Spinal cord (tissue), 10 donors: Measurements from ENCODE around the gene TIGIT. TPM values are rescaled to one million over a fixed set of nuclear protein-coding genes. Genes with fewer than 3 reads are reported as not detected.

Experiments used
- DNase-seq, 6 donors: peaks; one replicate each; pipeline versions ENCODE4 v3.0.0 to v3.0.0-alpha.2; 2013 to 2015; ENCODE audit warnings: low spot score in 6 of 6, low read depth in 4 of 6
- H3K27ac ChIP-seq: one replicate; pipeline ENCODE4 v1.5.1; 2013; ENCODE audit warnings: low read depth, low read length, control low read depth
- H3K27me3 ChIP-seq: one replicate; pipeline ENCODE4 v1.6.1; 2013; ENCODE audit warnings: low read length; ENCODE audit not compliant: control insufficient read depth, insufficient read depth
- H3K36me3 ChIP-seq: one replicate; pipeline ENCODE4 v1.6.1; 2013; ENCODE audit warnings: low read length; ENCODE audit not compliant: control insufficient read depth, insufficient read depth
- H3K4me1 ChIP-seq: one replicate; pipeline ENCODE4 v1.6.1; 2013; ENCODE audit warnings: low read length; ENCODE audit not compliant: control insufficient read depth, insufficient read depth
- H3K4me3 ChIP-seq: one replicate; pipeline ENCODE4 v1.5.1; 2013; ENCODE audit warnings: low read depth, low read length, control low read depth
- H3K9me3 ChIP-seq: one replicate; pipeline ENCODE4 v1.6.1; 2013; ENCODE audit warnings: low read length; ENCODE audit not compliant: control insufficient read depth, insufficient read depth
- WGBS: methylation state at CpG from one replicate; pipeline ENCODE4 v1.1.5; 2013; ENCODE audit warnings: missing lambda C conversion rate; ENCODE audit not compliant: insufficient coverage; 5-methylcytosine and 5-hydroxymethylcytosine counted together
- polyA plus RNA-seq, 2 donors: library from polyadenylated mRNA; unstranded; fragments of 120-200 nt; gene quantifications; one replicate each; pipeline ENCODE4 v1.2.1, GENCODE V29; 2013; ENCODE audit not compliant: insufficient read length in 2 of 2
- total RNA-seq, 2 donors: library from RNA; depleted of rRNA in 1 of 2; stranded (reverse); fragments of 120-200 nt in 1 of 2; fragments of >200 nt in 1 of 2; gene quantifications; one replicate each; pipeline versions ENCODE4 v1.2.3 to v1.2.4, GENCODE V29; 2013 to 2014
- donor health status: healthy.

Gene TIGIT
- total and polyA plus RNA-seq, 4 donors: 0.10 to 0.17 (median 0.15) TPM; not detected in 1

- H3K4me1 ChIP-seq: no peaks in the 10 kb centered on the region
- no peak overlapping the region for H3K4me3 ChIP-seq
- WGBS: no CpG with 5 or more reads among the region's 3 CpGs
- H3K27ac ChIP-seq: no peak overlapping the region
- H3K9me3 ChIP-seq: no peaks in the 10 kb centered on the region
- no peaks in the 10 kb centered on the region for H3K27me3 ChIP-seq
- peaks cover 4% of the 10 kb centered on the region for H3K36me3 ChIP-seq
- no peak for DNase-seq
Observed at GRCh38 chr3:114328345-114328744, 34.5 kb downstream of the TIGIT start.

DNA sequence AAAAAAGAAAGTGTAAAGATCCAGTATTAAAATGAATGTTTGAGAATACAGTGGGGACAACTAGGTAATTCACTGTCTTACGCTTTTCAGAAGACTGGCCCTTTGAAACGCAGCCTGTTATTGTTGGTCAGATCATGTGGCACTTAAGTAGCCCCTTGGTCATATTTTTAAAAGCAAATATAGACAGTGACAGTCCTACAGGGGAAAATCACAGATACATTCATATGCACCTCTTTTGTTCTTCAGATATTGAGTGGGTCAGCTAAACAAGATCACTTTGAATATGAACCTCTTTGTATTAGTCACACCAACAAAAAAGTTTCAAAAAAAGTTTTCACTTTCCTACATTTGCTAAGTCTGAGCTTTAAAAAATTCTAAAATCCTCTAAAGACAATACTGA is 36.0 kb downstream of the TIGIT start:
- Histone ChIP-seq H3K36me3 (peaks cover 4% of the 10 kb centered on the region), H3K4me3 (no peak overlapping the region), H3K4me1 (peaks cover 3% of the 10 kb centered on the region), H3K27ac (no peak overlapping the region), H3K27me3 (no peaks in the 10 kb centered on the region), H3K9me3 (no peaks in the 10 kb centered on the region)
- no peak for DNase-seq
- no CpG with 5 or more reads among the region's 2 CpGs for WGBS

DNA sequence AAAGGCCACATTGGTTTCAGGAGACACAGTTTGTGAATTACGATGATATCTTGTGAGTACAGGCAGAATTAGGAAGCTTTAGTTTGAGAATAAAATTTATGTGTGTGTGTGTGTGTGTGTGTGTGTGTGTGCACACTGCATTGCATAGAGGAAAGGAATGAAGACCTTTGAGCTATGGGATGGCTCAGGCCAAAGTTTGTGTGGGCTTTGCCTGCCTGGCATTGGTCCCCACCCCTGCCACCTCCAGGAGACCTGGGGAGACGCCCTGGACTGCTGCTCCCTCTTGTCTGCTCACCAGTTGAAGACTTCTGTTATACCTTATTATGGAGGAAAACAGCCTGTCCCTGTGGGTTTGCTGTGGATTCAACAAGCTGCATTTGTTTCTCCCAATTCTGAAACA is 37.2 kb downstream of the TIGIT start:
- H3K4me3 ChIP-seq: no peak overlapping the region
- DNase-seq: no peak
- H3K27ac ChIP-seq: no peak overlapping the region
- no peaks in the 10 kb centered on the region for H3K9me3 ChIP-seq
- no peaks in the 10 kb centered on the region for H3K27me3 ChIP-seq
- H3K36me3 ChIP-seq: peaks cover 4% of the 10 kb centered on the region
- H3K4me1 ChIP-seq: peaks cover 3% of the 10 kb centered on the region
- 100% methylated on average over 1 of the region's 2 CpGs for WGBS

DNA sequence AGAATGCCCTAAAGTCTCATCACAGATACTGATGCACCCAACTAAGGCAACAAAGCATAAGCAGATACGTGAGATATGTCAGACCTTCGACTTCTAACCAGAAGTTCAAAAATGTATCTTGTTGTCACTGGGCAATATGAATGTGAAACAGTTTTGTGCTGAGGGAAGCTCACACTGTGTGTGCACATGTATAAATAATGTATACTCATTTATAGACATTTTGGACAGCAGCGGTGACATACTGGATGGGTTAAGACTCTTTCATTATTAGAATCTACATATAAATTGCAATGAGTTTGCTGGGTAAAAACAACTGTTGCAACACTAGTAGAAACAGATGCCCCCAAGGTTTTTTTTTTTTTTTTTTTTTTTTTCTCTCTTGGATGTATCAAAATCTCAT is 37.9 kb downstream of the TIGIT start:
- peaks cover 3% of the 10 kb centered on the region for H3K4me1 ChIP-seq
- peaks cover 4% of the 10 kb centered on the region for H3K36me3 ChIP-seq
- no peak overlapping the region for H3K27ac ChIP-seq
- WGBS: no CpG with 5 or more reads among the region's 3 CpGs
- H3K4me3 ChIP-seq: no peak overlapping the region
- DNase-seq: no peak
- no peaks in the 10 kb centered on the region for H3K9me3 ChIP-seq
- no peaks in the 10 kb centered on the region for H3K27me3 ChIP-seq

GRCh38 chr3:114332342-114333179 is 38.7 kb downstream of the TIGIT start:
- Histone ChIP-seq H3K27ac (peak overlapping the region; percentile 27), H3K27me3 (no peaks in the 10 kb centered on the region), H3K4me3 (no peak overlapping the region), H3K9me3 (no peaks in the 10 kb centered on the region), H3K4me1 (peaks cover 3% of the 10 kb centered on the region), H3K36me3 (peaks cover 4% of the 10 kb centered on the region)
- 100% methylated on average over 1 of the region's 5 CpGs for WGBS
- no peak for DNase-seq

DNA sequence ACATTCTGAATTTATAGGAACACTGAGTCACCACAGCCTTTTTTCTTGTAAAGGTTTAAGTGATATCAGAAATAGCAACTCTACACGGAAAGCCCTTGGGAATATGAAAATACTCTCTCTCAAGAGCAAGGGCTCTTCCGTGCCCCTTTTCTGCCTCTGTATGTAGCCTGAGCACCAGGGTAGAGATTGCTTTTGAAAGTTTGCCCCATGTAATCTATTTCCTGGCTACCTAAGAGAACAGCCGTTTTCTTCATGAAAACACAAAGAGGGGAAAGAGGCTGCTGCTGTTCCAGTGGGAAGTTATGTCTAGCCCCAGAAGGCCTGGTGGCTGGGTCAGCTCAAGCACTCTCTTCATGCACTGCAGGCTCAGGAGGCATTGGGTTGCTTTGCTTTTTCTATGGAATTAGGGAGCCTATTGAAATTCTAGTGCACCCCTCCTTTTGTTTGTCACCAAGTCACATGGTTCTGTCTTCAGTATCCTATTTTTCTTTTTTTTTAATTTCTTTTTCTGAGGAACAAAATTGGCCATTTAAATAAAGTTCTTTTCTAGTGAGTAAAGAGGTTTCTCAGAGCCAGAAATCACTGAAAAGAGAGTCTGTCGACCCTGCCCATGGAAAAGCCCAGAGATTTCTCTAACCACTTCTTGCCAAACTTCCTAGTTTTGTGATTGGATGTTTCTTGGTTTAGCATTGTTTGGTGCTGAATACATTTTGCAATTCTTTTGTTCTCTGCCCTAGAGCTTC is 39.5 kb downstream of the TIGIT start:
- Histone ChIP-seq H3K9me3 (no peaks in the 10 kb centered on the region), H3K27me3 (no peaks in the 10 kb centered on the region), H3K4me3 (no peak overlapping the region), H3K36me3 (peaks cover 7% of the 10 kb centered on the region), H3K27ac (peak overlapping the region; percentile 65), H3K4me1 (peaks cover 3% of the 10 kb centered on the region)
- 40% methylated on average over 1 of the region's 4 CpGs for WGBS
- DNase-seq: peak in 4 of 6 donors; percentile 11 to 79 (median 30)

DNA sequence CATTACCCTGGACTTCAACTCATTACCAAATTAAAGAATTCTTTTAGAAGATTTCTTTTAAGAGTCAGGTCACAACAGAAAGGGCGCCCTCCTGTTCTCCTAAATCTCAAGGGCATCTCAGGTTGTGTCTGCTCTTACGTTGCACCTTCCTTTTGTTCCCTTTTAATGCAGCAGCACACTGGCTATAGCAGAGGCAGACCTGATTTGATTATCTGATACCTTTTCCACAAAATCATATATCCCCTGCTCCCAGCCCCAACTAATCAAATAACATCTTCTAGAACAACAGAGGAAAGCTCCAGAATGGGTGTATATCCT is 40.1 kb downstream of the TIGIT start:
- Histone ChIP-seq H3K27me3 (no peaks in the 10 kb centered on the region), H3K4me1 (peaks cover 3% of the 10 kb centered on the region), H3K9me3 (no peaks in the 10 kb centered on the region), H3K36me3 (peaks cover 8% of the 10 kb centered on the region), H3K4me3 (no peak overlapping the region), H3K27ac (peak overlapping the region; percentile 65)
- WGBS: 72% methylated on average over 2 of the region's 2 CpGs
- no peak for DNase-seq

GRCh38 chr3:114336122-114336697 is 42.4 kb downstream of the TIGIT start:
- H3K4me1 ChIP-seq: peaks cover 3% of the 10 kb centered on the region
- H3K9me3 ChIP-seq: no peaks in the 10 kb centered on the region
- H3K27me3 ChIP-seq: no peaks in the 10 kb centered on the region
- peak in 1 of 6 donors; percentile 45 for DNase-seq
- WGBS: 100% methylated on average over 1 of the region's 1 CpG
- peaks cover 8% of the 10 kb centered on the region for H3K36me3 ChIP-seq
- H3K27ac ChIP-seq: no peak overlapping the region
- H3K4me3 ChIP-seq: no peak overlapping the region

DNA sequence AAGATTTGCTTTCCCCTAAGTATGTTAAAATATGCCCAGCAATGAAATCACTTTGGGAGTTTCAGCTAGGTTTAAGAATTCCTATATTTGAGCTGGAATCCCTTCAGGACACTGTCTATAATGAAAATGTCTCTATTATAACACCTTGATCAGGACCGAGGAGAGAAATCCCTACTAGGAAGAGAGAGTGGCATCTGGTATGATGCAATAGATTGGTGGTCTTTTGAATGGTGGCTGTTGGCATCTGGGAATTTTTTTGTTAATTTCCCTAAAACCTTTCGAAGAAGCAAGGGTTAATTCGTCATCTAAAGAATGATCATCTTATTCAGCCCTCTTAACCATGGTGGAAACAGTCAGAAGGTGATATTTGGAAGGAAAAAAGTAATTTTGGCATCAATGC is 43.0 kb downstream of the TIGIT start:
- no peak overlapping the region for H3K4me3 ChIP-seq
- WGBS: no CpG with 5 or more reads among the region's 3 CpGs

More for the DNA sequence above, 43.0 kb downstream of the TIGIT start:
- Histone ChIP-seq H3K4me1 (peaks cover 3% of the 10 kb centered on the region), H3K36me3 (peaks cover 8% of the 10 kb centered on the region), H3K27ac (no peak overlapping the region), H3K9me3 (no peaks in the 10 kb centered on the region), H3K27me3 (no peaks in the 10 kb centered on the region)
- DNase-seq: no peak
